Spleen (tissue), 7 donors: ENCODE measurements around the gene ENOX1.

Experiments used
- POLR2A ChIP-seq, 3 donors: fragments of 450-650 bp; IDR thresholded peaks; one replicate each; pipeline ENCODE4 v1.5.1; 2017; ENCODE audit warnings: antibody characterized with exemption in 3 of 3, mild to moderate bottlenecking in 1 of 3
- TF ChIP-seq, protein P1 (sequence below), 11 experiments: fragments of 200-600 bp in 7 of 11; fragments of 450-650 bp in 4 of 11; sonication (generic) in 4 of 11; IDR thresholded peaks in 8 of 11; conservative IDR thresholded peaks in 3 of 11; 1 replicate in 7 of 11; 2 replicates in 4 of 11; pipeline versions ENCODE4 v1.4.0 to v1.8.0; 2016 to 2021; ENCODE audit warnings: antibody characterized with exemption in 11 of 11, inconsistent platforms in 4 of 11, mild to moderate bottlenecking in 1 of 11
- donor health status: DM: no; HTN: no; CAD: no; lungs with moderate emphysema.
- donor health status: DM: no; HTN: no; CAD: no.
- donor health status: DM: no; HTN: no; CAD: no.

DNA sequence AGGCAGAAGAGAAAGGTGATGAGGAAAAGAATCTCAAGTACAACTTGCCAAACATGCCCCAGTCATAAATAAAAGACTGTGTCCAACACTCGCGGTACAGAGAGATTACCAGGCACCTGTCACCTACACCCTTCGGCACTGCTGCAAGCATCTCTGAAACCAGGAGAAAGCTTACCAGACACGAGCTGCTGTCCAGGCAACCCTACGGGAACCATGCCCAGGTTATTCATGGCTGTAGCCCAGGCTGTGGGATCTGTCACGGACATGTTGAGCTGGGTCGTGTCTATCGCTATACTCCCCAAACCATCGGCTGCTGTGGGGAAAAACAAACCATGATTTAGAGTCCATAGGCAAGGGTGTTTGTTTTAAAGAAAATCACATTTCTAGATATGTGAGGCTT lies 375.0 kb downstream of the ENOX1 start:
- TF ChIP-seq POLR2A (IDR thresholded peaks at IDR 0.05), result no peak
- TF ChIP-seq, protein P1, sequence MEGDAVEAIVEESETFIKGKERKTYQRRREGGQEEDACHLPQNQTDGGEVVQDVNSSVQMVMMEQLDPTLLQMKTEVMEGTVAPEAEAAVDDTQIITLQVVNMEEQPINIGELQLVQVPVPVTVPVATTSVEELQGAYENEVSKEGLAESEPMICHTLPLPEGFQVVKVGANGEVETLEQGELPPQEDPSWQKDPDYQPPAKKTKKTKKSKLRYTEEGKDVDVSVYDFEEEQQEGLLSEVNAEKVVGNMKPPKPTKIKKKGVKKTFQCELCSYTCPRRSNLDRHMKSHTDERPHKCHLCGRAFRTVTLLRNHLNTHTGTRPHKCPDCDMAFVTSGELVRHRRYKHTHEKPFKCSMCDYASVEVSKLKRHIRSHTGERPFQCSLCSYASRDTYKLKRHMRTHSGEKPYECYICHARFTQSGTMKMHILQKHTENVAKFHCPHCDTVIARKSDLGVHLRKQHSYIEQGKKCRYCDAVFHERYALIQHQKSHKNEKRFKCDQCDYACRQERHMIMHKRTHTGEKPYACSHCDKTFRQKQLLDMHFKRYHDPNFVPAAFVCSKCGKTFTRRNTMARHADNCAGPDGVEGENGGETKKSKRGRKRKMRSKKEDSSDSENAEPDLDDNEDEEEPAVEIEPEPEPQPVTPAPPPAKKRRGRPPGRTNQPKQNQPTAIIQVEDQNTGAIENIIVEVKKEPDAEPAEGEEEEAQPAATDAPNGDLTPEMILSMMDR (IDR thresholded peaks at IDR 0.05 in 8 of 11, conservative IDR thresholded peaks at IDR 0.05 in 3 of 11), result no peak
